ENCODE data around the gene NEO1. TPM values are rescaled to one million over a fixed set of nuclear protein-coding genes. Genes with fewer than 3 reads are reported as not detected.

The NEO1 gene
- total and polyA plus RNA-seq, 2 of the 13 experiments (the other 11 are each of a cell fraction or from before 2014, with no cell fraction given): 8.4 to 11.0 TPM

DNA sequence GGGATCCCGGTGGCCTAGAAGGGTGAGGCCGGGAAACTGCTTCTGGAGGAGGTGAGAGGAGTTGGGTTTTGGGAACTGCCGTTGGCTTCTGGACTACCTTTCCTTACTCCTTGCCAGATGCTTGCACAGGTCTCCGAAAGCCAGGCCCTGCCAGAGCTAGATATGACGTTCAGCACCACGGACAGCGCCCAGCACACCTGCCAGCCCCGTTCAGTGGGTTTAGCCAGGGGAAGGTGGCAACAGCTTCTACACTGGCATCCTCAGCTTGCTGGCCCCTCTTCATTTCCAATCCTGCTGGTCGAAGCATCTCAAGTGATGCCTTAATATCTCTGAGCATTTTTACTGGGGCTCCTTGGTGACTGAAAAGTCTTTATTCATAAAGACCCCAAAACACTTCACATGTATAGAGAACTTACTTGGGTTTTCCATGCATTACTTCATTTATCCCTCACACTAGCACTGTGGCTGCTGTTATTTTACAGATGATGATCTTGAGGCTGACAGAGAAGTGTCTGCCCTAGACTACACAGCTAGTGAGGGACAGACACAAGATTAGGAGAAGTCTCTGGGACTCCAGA is 294.6 kb downstream of the NEO1 start (continued):
- TF ChIP-seq PRPF4 (IDR thresholded peaks at IDR 0.05; ENCODE audit: low read depth, low read length, poor library complexity, severe bottlenecking): no peak
- peak; percentile 13; the same call in 1 of the 2 replicates for TF ChIP-seq STAG1 (CRISPR knock-in tag; IDR thresholded peaks at IDR 0.05)
- TF ChIP-seq TEAD2 (CRISPR knock-in tag; IDR thresholded peaks at IDR 0.05): peak; percentile 78; the same call in 1 of the 2 replicates
- TF ChIP-seq ZNF761 (CRISPR knock-in tag; conservative IDR thresholded peaks at IDR 0.05): no peak
- TF ChIP-seq FOXA3 (CRISPR knock-in tag; IDR thresholded peaks at IDR 0.05): peak; percentile 34; the same call in 1 of the 2 replicates
- TF ChIP-seq BORCS8-MEF2B (CRISPR knock-in tag; IDR thresholded peaks at IDR 0.05): peak; percentile 96
- TF ChIP-seq, protein P1, sequence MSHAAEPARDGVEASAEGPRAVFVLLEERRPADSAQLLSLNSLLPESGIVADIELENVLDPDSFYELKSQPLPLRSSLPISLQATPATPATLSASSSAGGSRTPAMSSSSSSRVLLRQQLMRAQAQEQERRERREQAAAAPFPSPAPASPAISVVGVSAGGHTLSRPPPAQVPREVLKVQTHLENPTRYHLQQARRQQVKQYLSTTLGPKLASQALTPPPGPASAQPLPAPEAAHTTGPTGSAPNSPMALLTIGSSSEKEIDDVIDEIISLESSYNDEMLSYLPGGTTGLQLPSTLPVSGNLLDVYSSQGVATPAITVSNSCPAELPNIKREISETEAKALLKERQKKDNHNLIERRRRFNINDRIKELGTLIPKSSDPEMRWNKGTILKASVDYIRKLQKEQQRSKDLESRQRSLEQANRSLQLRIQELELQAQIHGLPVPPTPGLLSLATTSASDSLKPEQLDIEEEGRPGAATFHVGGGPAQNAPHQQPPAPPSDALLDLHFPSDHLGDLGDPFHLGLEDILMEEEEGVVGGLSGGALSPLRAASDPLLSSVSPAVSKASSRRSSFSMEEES (CRISPR knock-in tag; IDR thresholded peaks at IDR 0.05): peak; percentile 62; the same call in 1 of the 2 replicates
- 0 out of 2 replicates have a peak, but pooled peaks have one; percentile 39 for TF ChIP-seq YEATS4 (CRISPR knock-in tag; IDR thresholded peaks at IDR 0.05; ENCODE audit: borderline replicate concordance)
- no peak for TF ChIP-seq ZFP36L1 (CRISPR knock-in tag; IDR thresholded peaks at IDR 0.05)
- 0 out of 2 replicates have a peak, but pooled peaks have one; percentile 15 for TF ChIP-seq ZBTB38 (CRISPR knock-in tag; IDR thresholded peaks at IDR 0.05)
- TF ChIP-seq ZNF501 (CRISPR knock-in tag; IDR thresholded peaks at IDR 0.05): no peak
- no peak for TF ChIP-seq MBD4 (IDR thresholded peaks at IDR 0.05; ENCODE audit: borderline replicate concordance, low read length)
- TF ChIP-seq ZNF891 (CRISPR knock-in tag; IDR thresholded peaks at IDR 0.05): peak; percentile 59; the same call in 1 of the 2 replicates
- no peak for TF ChIP-seq ZBTB20 (CRISPR knock-in tag; IDR thresholded peaks at IDR 0.05; ENCODE audit: borderline replicate concordance, low read depth)
- TF ChIP-seq ZNF780A (CRISPR knock-in tag; IDR thresholded peaks at IDR 0.05): no peak
- no peak for TF ChIP-seq NCOA5 (CRISPR knock-in tag; IDR thresholded peaks at IDR 0.05)
- TF ChIP-seq, protein P2, sequence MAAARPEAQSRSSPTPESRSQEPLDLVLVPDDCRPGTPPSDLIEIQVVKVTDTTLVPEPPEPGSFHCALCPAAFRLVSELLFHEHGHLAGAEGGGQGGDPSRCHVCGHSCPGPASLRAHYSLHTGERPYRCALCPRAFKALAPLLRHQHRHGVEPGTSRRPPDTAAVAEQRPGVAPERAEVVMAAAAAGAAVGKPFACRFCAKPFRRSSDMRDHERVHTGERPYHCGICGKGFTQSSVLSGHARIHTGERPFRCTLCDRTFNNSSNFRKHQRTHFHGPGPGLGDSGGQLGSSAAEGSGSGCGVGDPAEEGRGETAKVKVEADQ (CRISPR knock-in tag; IDR thresholded peaks at IDR 0.05; ENCODE audit: borderline replicate concordance): no peak
- TF ChIP-seq CBFB (CRISPR knock-in tag; IDR thresholded peaks at IDR 0.05): no peak
- peak; percentile 55; the same call in 1 of the 2 replicates for TF ChIP-seq ZMAT3 (CRISPR knock-in tag; conservative IDR thresholded peaks at IDR 0.05)
- 0 out of 2 replicates have a peak, but pooled peaks have one; percentile 32 for TF ChIP-seq ZSCAN21 (CRISPR knock-in tag; IDR thresholded peaks at IDR 0.05; ENCODE audit: borderline replicate concordance)
- no peak for TF ChIP-seq ZNF274 (CRISPR knock-in tag; IDR thresholded peaks at IDR 0.05)
- TF ChIP-seq FOXK2 (IDR thresholded peaks at IDR 0.05): no peak
- TF ChIP-seq ZNF878 (CRISPR knock-in tag; IDR thresholded peaks at IDR 0.05): peak; percentile 44; the same call in 1 of the 2 replicates
- TF ChIP-seq ZMYM2 (CRISPR knock-in tag; IDR thresholded peaks at IDR 0.05): no peak
- TF ChIP-seq CREB1 (IDR thresholded peaks at IDR 0.05): no peak
- no peak for TF ChIP-seq CREB1 (CRISPR knock-in tag; IDR thresholded peaks at IDR 0.05)
- no peak for TF ChIP-seq ZNF30 (CRISPR knock-in tag; IDR thresholded peaks at IDR 0.05)
- TF ChIP-seq, protein P3, sequence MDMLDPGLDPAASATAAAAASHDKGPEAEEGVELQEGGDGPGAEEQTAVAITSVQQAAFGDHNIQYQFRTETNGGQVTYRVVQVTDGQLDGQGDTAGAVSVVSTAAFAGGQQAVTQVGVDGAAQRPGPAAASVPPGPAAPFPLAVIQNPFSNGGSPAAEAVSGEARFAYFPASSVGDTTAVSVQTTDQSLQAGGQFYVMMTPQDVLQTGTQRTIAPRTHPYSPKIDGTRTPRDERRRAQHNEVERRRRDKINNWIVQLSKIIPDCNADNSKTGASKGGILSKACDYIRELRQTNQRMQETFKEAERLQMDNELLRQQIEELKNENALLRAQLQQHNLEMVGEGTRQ (IDR thresholded peaks at IDR 0.05; ENCODE audit: low read depth, low read length): no peak
- TF ChIP-seq, protein P3 (CRISPR knock-in tag; IDR thresholded peaks at IDR 0.05; ENCODE audit: borderline replicate concordance): no peak
